Measurements from ENCODE around the gene HTRA3.

DNA sequence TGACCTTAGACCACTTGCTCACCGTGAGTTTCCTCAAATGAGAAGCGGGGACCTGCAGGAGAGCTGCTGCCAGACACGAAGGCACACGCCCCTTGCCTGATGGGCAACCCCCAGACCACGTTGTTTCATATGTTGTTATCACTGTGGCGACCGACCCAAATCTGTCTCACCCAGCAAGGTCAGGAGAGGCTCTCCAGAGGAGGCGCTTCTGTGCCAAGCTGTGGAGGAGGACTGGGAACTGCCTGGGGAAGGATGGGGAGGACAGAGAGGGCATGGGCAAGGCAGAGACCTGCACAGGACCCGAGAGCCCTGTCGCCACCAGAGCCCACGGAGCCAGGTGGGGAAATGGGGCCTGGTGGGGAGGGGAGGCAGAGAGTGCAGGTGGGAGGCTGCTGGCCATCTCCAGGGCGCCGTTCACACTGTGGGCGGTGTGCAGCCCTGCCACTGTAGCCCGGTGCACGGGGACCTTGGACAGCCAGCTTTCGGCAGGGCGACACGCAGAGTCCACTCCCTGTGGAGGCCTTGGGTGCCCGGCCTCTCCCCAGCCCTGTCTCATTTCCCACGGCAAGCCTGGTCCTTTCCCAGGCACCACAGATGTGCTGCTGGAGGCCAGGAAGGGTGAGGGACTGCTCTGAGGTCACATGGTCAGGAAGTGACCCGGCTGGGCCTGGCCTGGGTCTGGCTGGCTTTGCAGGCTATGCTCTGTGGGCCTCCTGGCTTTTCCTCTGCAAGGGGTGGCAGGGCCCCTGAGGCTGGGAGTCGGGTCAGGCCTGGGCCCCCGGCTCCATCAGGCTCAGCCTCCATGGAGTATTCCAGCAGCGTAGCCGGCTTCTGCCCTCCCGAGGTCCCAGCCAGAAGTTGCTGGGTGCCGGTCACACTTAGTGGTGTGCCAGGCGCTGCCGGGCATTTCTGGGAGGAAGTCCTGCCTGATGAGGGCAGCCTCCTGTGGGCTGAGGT lies 3.2 kb downstream of the HTRA3 start:
- no peak for TF ChIP-seq TSHZ2 (CRISPR knock-in tag; IDR thresholded peaks at IDR 0.05)
- TF ChIP-seq, protein P1, sequence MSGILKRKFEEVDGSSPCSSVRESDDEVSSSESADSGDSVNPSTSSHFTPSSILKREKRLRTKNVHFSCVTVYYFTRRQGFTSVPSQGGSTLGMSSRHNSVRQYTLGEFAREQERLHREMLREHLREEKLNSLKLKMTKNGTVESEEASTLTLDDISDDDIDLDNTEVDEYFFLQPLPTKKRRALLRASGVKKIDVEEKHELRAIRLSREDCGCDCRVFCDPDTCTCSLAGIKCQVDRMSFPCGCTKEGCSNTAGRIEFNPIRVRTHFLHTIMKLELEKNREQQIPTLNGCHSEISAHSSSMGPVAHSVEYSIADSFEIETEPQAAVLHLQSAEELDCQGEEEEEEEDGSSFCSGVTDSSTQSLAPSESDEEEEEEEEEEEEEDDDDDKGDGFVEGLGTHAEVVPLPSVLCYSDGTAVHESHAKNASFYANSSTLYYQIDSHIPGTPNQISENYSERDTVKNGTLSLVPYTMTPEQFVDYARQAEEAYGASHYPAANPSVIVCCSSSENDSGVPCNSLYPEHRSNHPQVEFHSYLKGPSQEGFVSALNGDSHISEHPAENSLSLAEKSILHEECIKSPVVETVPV (CRISPR knock-in tag; IDR thresholded peaks at IDR 0.05) = no peak
- no peak for TF ChIP-seq TOX (CRISPR knock-in tag; IDR thresholded peaks at IDR 0.05; ENCODE audit: borderline replicate concordance)
- TF ChIP-seq ISL1 (CRISPR knock-in tag; IDR thresholded peaks at IDR 0.05) = no peak

All from SK-N-SH treated with all-trans-retinoic acid at 6 μM for 48 hours (cell line).